HCT116 (cell line): ENCODE measurements around the gene PI4K2A. TPM values are rescaled to one million over a fixed set of nuclear protein-coding genes. Genes with fewer than 3 reads are reported as not detected.
A peak's percentile ranks its signal among the peaks of the same experiment; 100 is the strongest.

Experiments
- ATAC-seq: fragments of 200-7000 bp; cut with Tn5 transposase; 2 replicates; pipeline ENCODE4 v1.9.1; 2020; ENCODE audit warnings: mild to moderate bottlenecking, moderate library complexity
- BruUV-seq: library from RNA; stranded (reverse); fragments of 400-500 nt; replicated peaks from 2 replicates; lab custom pipeline; 2021; lab: Mats Ljungman, UMichigan
- CTCF ChIA-PET: fragments of 300-600 bp; sonication (Branson Sonifier 250); formaldehyde crosslinking; loops from one replicate; lab custom pipeline; 2021; ENCODE audit warnings: antibody characterized with exemption; lab: Charles Lee
- POLR2A ChIA-PET: fragments of 300-600, 350-600 bp; sonication (Branson Sonifier 250); formaldehyde crosslinking; loops from one replicate; lab custom pipeline; 2021; ENCODE audit warnings: antibody characterized with exemption; lab: Charles Lee
- RAD21 ChIA-PET, 2 experiments: fragments of 300-600 bp; sonication (Branson Sonifier 250); formaldehyde crosslinking; loops; one replicate each; lab custom pipeline; 2023; ENCODE audit warnings: low total read pairs in 2 of 2; ENCODE audit not compliant: uncharacterized antibody in 2 of 2, unreplicated experiment in 2 of 2, low non-redundant PET in 1 of 2; lab: Charles Lee
- DNase-seq: peaks from one replicate; pipeline ENCODE4 v3.0.0-alpha.2; 2010; ENCODE audit warnings: low read depth, low spot score
- H2AFZ ChIP-seq: fragments of 200-600 bp; shearing (Covaris generic), sonication (generic); 2 replicates; pipeline ENCODE4 v1.6.1; 2017; ENCODE audit warnings: low read depth, mixed run types, mixed read lengths, antibody characterized with exemption, low read length; ENCODE audit not compliant: poor library complexity, severe bottlenecking
- H3K27ac ChIP-seq: 2 replicates; pipeline ENCODE4 v1.5.1; 2012; ENCODE audit warnings: low read depth, low read length
- H3K27me3 ChIP-seq: fragments of 200-600 bp; sonication (generic); 2 replicates; pipeline ENCODE4 v1.6.1; 2016; ENCODE audit warnings: mixed run types, low read length, mixed read lengths; ENCODE audit not compliant: insufficient read depth
- H3K36me3 ChIP-seq, 2 experiments: fragments of 200-500 bp in 1 of 2; fragments of 200-600 bp in 1 of 2; sonication (Bioruptor generic) in 1 of 2; sonication (generic) in 1 of 2; 2 replicates each; pipeline versions ENCODE4 v1.5.1 to v1.6.1; 2014 to 2016; ENCODE audit warnings: low read length in 2 of 2, inconsistent platforms in 1 of 2, mixed read lengths in 1 of 2, mixed run types in 1 of 2; ENCODE audit not compliant: insufficient read depth in 2 of 2, control insufficient read depth in 1 of 2
- H3K4me1 ChIP-seq, 2 experiments: fragments of 200-600 bp in 1 of 2; sonication (generic) in 1 of 2; 2 replicates each; pipeline versions ENCODE4 v1.5.1 to v1.6.1; 2012 to 2017; ENCODE audit warnings: low read length in 2 of 2, inconsistent platforms in 1 of 2, mild to moderate bottlenecking in 1 of 2, mixed read lengths in 1 of 2, mixed run types in 1 of 2, moderate library complexity in 1 of 2; ENCODE audit not compliant: insufficient read depth in 2 of 2, control insufficient read depth in 1 of 2
- H3K4me2 ChIP-seq: fragments of 200-600 bp; sonication (generic); 2 replicates; pipeline ENCODE4 v1.6.1; 2017; ENCODE audit warnings: mixed run types, low read length, mixed read lengths
- H3K4me3 ChIP-seq, 2 experiments: fragments of 200-600 bp in 1 of 2; sonication (generic) in 1 of 2; replicated peaks in 1 of 2; 2 replicates each; pipeline ENCODE4 v1.5.1; 2011 to 2016; ENCODE audit warnings: low read length in 2 of 2, control low read depth in 1 of 2, low read depth in 1 of 2, mild to moderate bottlenecking in 1 of 2, mixed read lengths in 1 of 2, mixed run types in 1 of 2
- H3K79me2 ChIP-seq: fragments of 200-600 bp; sonication (generic); 2 replicates; pipeline ENCODE4 v1.6.1; 2017; ENCODE audit warnings: mild to moderate bottlenecking, mixed run types, low read length, moderate library complexity, mixed read lengths; ENCODE audit not compliant: insufficient read depth
- H3K9ac ChIP-seq: fragments of 200-600 bp; sonication (generic); 2 replicates; pipeline ENCODE4 v1.6.1; 2016; ENCODE audit warnings: low read length, mixed read lengths
- H3K9me2 ChIP-seq: fragments of 200-600 bp; sonication (generic), shearing (Covaris generic); 2 replicates; pipeline ENCODE4 v1.6.1; 2017; ENCODE audit warnings: mixed run types, mild to moderate bottlenecking, moderate library complexity; ENCODE audit not compliant: insufficient read depth
- H3K9me3 ChIP-seq, 2 experiments: fragments of 200-500 bp in 1 of 2; fragments of 200-600 bp in 1 of 2; sonication (Bioruptor generic) in 1 of 2; sonication (generic) in 1 of 2; 2 replicates each; pipeline ENCODE4 v1.6.1; 2014 to 2017; ENCODE audit warnings: low read length in 2 of 2, mixed read lengths in 2 of 2, inconsistent platforms in 1 of 2, low read depth in 1 of 2, mild to moderate bottlenecking in 1 of 2, mixed run types in 1 of 2, moderate library complexity in 1 of 2; ENCODE audit not compliant: control insufficient read depth in 1 of 2, insufficient read depth in 1 of 2
- H4K20me1 ChIP-seq: fragments of 200-600 bp; sonication (generic), shearing (Covaris generic); 2 replicates; pipeline ENCODE4 v1.6.1; 2017; ENCODE audit warnings: mixed run types, mild to moderate bottlenecking, moderate library complexity; ENCODE audit not compliant: insufficient read depth
- CBX3 ChIP-seq: IDR thresholded peaks from 2 replicates; pipeline ENCODE4 v1.6.1; 2012; ENCODE audit warnings: low read depth
- EZH2 ChIP-seq: fragments of 200-600 bp; sonication (generic); IDR thresholded peaks from 2 replicates; pipeline ENCODE4 v1.6.1; 2017; ENCODE audit warnings: antibody characterized with exemption, mixed run types
- FOSL1 ChIP-seq: IDR thresholded peaks from 2 replicates; pipeline ENCODE4 v1.6.1; 2012; ENCODE audit warnings: low read depth
- JUND ChIP-seq: IDR thresholded peaks from 2 replicates; pipeline ENCODE4 v1.6.1; 2012
- POLR2AphosphoS5 ChIP-seq: IDR thresholded peaks from 2 replicates; pipeline ENCODE4 v1.6.1; 2011; ENCODE audit warnings: mild to moderate bottlenecking, low read depth, low read length, moderate library complexity
- REST ChIP-seq: IDR thresholded peaks from 2 replicates; pipeline ENCODE4 v1.6.1; 2012; ENCODE audit warnings: low read depth
- SP1 ChIP-seq: IDR thresholded peaks from 2 replicates; pipeline ENCODE4 v1.6.1; 2012; ENCODE audit warnings: low read depth
- TCF7L2 ChIP-seq: IDR thresholded peaks from 2 replicates; pipeline ENCODE4 v1.7.0; 2011; ENCODE audit warnings: borderline replicate concordance, inconsistent platforms; ENCODE audit not compliant: insufficient read depth, insufficient read length; ENCODE audit errors: extremely low read depth
- intact Hi-C: fragments of 100-400 bp; cut with micrococcal nuclease; formaldehyde crosslinking; loops from 2 replicates; pipeline ENCODE4 v1.10.0; 2022
- total RNA-seq: library from RNA; stranded (reverse); gene quantifications from one replicate; pipeline ENCODE4 v1.2.1, GENCODE V29; 2021; ENCODE audit not compliant: unreplicated experiment
- TF ChIP-seq, protein P1 (sequence below), 3 experiments: fragments of 200-600 bp in 1 of 3; sonication (generic) in 1 of 3; IDR thresholded peaks in 2 of 3; conservative IDR thresholded peaks in 1 of 3; 2 replicates each; pipeline ENCODE4 v1.5.1; 2012 to 2017; ENCODE audit warnings: low read depth in 2 of 3, low read length in 2 of 3, antibody characterized with exemption in 1 of 3, borderline replicate concordance in 1 of 3, control low read depth in 1 of 3, mild to moderate bottlenecking in 1 of 3, mixed read lengths in 1 of 3, mixed run types in 1 of 3, moderate library complexity in 1 of 3; ENCODE audit not compliant: insufficient read depth in 1 of 3
- TF ChIP-seq, protein P2 (sequence below): IDR thresholded peaks from 2 replicates; pipeline ENCODE4 v1.6.1; 2011; ENCODE audit warnings: mild to moderate bottlenecking, low read length, moderate library complexity; ENCODE audit not compliant: insufficient replicate concordance; ENCODE audit errors: extremely low read depth

Gene PI4K2A
- total RNA-seq, 1 experiment from 2014 or later: 20.0 TPM

DNA sequence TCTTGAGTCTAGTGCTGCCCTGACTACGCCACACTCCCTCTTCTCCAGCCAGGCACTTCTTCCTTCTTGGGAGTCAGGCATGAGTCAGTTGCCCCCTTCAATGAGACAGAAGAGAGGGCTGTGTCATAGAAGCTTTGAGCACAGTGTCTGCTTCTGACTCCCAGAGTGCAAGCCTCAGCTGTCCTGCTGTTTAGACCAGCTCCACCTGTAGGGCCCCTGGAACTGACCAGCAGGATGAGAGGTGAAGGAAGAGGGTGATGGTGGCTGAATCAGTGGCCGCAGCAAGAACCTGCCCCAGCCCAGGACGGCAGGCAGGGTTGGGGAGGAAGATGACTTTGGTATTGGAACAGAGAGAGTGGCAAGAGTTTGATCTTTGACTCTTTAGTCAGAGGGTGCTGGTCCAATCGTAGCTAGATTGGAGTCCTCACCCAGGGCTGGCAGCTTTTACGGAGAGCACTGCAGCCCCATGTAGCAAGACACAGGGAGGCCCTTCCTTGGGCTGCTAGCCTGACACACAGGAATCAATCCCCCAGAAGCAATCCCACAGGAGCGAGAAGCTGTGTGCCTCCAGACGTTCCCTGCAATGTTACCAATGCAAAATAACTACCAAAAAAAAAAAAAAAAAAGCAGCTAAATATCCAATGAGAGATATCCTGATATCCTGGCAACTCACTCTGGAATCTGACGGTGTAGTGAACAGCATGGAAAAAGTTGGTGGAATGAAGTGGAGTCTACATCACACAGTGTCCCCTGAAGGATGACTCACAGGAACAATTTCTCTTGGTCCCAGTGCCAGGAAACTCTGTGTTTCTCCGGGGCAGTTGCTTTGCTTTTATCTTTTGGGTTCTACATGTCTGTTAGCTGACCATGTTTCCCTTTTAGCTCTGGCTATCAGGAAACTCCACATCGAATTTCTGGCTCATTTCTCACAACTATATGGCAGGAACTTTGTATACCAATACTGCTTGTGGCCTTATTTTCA lies 44.1 kb upstream of the PI4K2A start:
- Histone ChIP-seq H3K9me2 (no peaks in the 10 kb centered on the region), H3K4me3 (peak overlapping the region in 1 of 2 experiments; percentile 17; a peak in 3 of 4 replicates), H3K79me2 (no peaks in the 10 kb centered on the region), H3K9ac (peak overlapping the region; percentile 42), H3K9me3 (no peaks in the 10 kb centered on the region), H3K36me3 (no peaks in the 10 kb centered on the region), H3K27ac (peak overlapping the region; percentile 65), H3K27me3 (no peaks in the 10 kb centered on the region), H4K20me1 (no peaks in the 10 kb centered on the region), H2AFZ (peak overlapping the region; percentile 1), H3K4me1 (peaks cover 27 to 37% of the 10 kb centered on the region in 2 experiments), H3K4me2 (peak overlapping the region; percentile 68)
- intact Hi-C loops: no loop called here
- ChIA-PET POLR2A (interaction anchor here (1.0 to 1.3 kb wide), 3 partner anchors 9 to 25 kb away, joined by 3 to 5 read pairs (median 4); partner anchors contain the start of gene HOGA1), RAD21 (interaction anchor here in 1 of 2 experiments (0.8 to 0.9 kb wide), 2 partner anchors 16 to 17 kb away, joined by 3 read pairs; no protein-coding TSS in a partner anchor), CTCF (interaction anchor here (1.5 to 1.6 kb wide), 3 partner anchors 12 to 24 kb away, joined by 3 to 9 read pairs (median 6); partner anchors contain the start of genes ANKRD2 and HOGA1)
- BruUV-seq: no TSS peak
- peak; percentile 65 for DNase-seq
- peak; percentile 83 for ATAC-seq
- TF ChIP-seq, protein P1, sequence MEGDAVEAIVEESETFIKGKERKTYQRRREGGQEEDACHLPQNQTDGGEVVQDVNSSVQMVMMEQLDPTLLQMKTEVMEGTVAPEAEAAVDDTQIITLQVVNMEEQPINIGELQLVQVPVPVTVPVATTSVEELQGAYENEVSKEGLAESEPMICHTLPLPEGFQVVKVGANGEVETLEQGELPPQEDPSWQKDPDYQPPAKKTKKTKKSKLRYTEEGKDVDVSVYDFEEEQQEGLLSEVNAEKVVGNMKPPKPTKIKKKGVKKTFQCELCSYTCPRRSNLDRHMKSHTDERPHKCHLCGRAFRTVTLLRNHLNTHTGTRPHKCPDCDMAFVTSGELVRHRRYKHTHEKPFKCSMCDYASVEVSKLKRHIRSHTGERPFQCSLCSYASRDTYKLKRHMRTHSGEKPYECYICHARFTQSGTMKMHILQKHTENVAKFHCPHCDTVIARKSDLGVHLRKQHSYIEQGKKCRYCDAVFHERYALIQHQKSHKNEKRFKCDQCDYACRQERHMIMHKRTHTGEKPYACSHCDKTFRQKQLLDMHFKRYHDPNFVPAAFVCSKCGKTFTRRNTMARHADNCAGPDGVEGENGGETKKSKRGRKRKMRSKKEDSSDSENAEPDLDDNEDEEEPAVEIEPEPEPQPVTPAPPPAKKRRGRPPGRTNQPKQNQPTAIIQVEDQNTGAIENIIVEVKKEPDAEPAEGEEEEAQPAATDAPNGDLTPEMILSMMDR (IDR thresholded peaks at IDR 0.05 in 2 of 3, conservative IDR thresholded peaks at IDR 0.05 in 1 of 3; ENCODE audit: borderline replicate concordance in 1 of 3, insufficient read depth in 1 of 3, low read depth in 2 of 3, low read length in 2 of 3): no peak
- TF ChIP-seq JUND (peak; percentile 88), SP1 (peak; percentile 81), POLR2AphosphoS5 (peak; percentile 59), TCF7L2 (peak; percentile 80), CBX3 (peak; percentile 46; the same call in 1 of the 2 replicates), FOSL1 (peak; percentile 85), REST (no peak), EZH2 (no peak)
- TF ChIP-seq, protein P2, sequence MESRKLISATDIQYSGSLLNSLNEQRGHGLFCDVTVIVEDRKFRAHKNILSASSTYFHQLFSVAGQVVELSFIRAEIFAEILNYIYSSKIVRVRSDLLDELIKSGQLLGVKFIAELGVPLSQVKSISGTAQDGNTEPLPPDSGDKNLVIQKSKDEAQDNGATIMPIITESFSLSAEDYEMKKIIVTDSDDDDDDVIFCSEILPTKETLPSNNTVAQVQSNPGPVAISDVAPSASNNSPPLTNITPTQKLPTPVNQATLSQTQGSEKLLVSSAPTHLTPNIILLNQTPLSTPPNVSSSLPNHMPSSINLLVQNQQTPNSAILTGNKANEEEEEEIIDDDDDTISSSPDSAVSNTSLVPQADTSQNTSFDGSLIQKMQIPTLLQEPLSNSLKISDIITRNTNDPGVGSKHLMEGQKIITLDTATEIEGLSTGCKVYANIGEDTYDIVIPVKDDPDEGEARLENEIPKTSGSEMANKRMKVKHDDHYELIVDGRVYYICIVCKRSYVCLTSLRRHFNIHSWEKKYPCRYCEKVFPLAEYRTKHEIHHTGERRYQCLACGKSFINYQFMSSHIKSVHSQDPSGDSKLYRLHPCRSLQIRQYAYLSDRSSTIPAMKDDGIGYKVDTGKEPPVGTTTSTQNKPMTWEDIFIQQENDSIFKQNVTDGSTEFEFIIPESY: peak; percentile 41
